Panc1 (cell line): ENCODE results near the gene PBRM1. TPM values are rescaled to one million over a fixed set of nuclear protein-coding genes. Genes with fewer than 3 reads are reported as not detected.

Source experiments
- ATAC-seq: fragments of 200-7000 bp; cut with Tn5 transposase; 2 replicates; pipeline ENCODE4 v1.9.1; 2020; ENCODE audit warnings: mild to moderate bottlenecking, moderate library complexity
- BruUV-seq: library from RNA; stranded (reverse); fragments of 400-500 nt; replicated peaks from 2 replicates; lab custom pipeline; 2021; lab: Mats Ljungman, UMichigan
- CTCF ChIA-PET: fragments of 300-600 bp; sonication (Branson Sonifier 250); formaldehyde crosslinking; loops from one replicate; lab custom pipeline; 2022; ENCODE audit warnings: antibody characterized with exemption; lab: Charles Lee
- POLR2A ChIA-PET: fragments of 300-600 bp; sonication (Branson Sonifier 250); formaldehyde crosslinking; loops from one replicate; lab custom pipeline; 2022; ENCODE audit warnings: antibody characterized with exemption; lab: Charles Lee
- DNase-seq: peaks from one replicate; pipeline ENCODE4 v3.0.0-alpha.2; 2010; ENCODE audit warnings: low read depth, low spot score
- H3K27ac ChIP-seq: 2 replicates; pipeline ENCODE4 v1.5.1; 2011; ENCODE audit warnings: mild to moderate bottlenecking, low read length, inconsistent platforms
- H3K27me3 ChIP-seq: fragments of 200-500 bp; sonication (Bioruptor generic); 2 replicates; pipeline ENCODE4 v1.6.0; 2014; ENCODE audit warnings: low read length, inconsistent platforms; ENCODE audit not compliant: control insufficient read depth, insufficient read depth
- H3K36me3 ChIP-seq: fragments of 200-500 bp; sonication (Bioruptor generic); 2 replicates; pipeline ENCODE4 v1.5.1; 2014; ENCODE audit warnings: inconsistent platforms, mild to moderate bottlenecking, low read length, moderate library complexity; ENCODE audit not compliant: control insufficient read depth, insufficient read depth
- H3K4me1 ChIP-seq: 2 replicates; pipeline ENCODE4 v1.5.1; 2011; ENCODE audit warnings: inconsistent platforms, mild to moderate bottlenecking, low read length, moderate library complexity; ENCODE audit not compliant: control insufficient read depth, insufficient read depth
- H3K4me3 ChIP-seq, 2 experiments: 2 replicates each; pipeline ENCODE4 v1.5.1; 2011 to 2012; ENCODE audit warnings: low read depth in 2 of 2, low read length in 2 of 2, mild to moderate bottlenecking in 2 of 2, inconsistent platforms in 1 of 2, moderate library complexity in 1 of 2
- H3K9me3 ChIP-seq: fragments of 200-500 bp; sonication (Bioruptor generic); 2 replicates; pipeline ENCODE4 v1.5.1; 2014; ENCODE audit warnings: low read depth, mild to moderate bottlenecking, inconsistent platforms, low read length, moderate library complexity; ENCODE audit not compliant: control insufficient read depth, insufficient read depth
- POLR2AphosphoS5 ChIP-seq: IDR thresholded peaks from 2 replicates; pipeline ENCODE4 v1.6.1; 2012; ENCODE audit warnings: mild to moderate bottlenecking, low read depth, low read length, moderate library complexity
- SIN3A ChIP-seq: IDR thresholded peaks from 2 replicates; pipeline ENCODE4 v1.6.1; 2012; ENCODE audit warnings: low read depth, mild to moderate bottlenecking, low read length, moderate library complexity, borderline replicate concordance; ENCODE audit not compliant: insufficient read depth
- TCF7L2 ChIP-seq: IDR thresholded peaks from 2 replicates; pipeline ENCODE4 v1.6.1; 2011; ENCODE audit warnings: mild to moderate bottlenecking, low read depth, low read length, inconsistent platforms
- in situ Hi-C: cut with HindIII; loops from 2 replicates; pipeline ENCODE4 v1.10.0; 2016; ENCODE audit warnings: low sequenced_read_pairs, low pct_unique_long_range_greater_than_20kb
- intact Hi-C: fragments of 100-400 bp; cut with micrococcal nuclease; formaldehyde crosslinking; loops from one replicate; pipeline ENCODE4 v1.10.0; 2022; ENCODE audit not compliant: unreplicated experiment
- total RNA-seq: library from RNA; stranded (reverse); gene quantifications from one replicate; pipeline ENCODE4 v1.2.1, GENCODE V29; 2021; ENCODE audit not compliant: unreplicated experiment
- TF ChIP-seq, protein P1 (sequence below), 2 experiments: IDR thresholded peaks; 2 replicates each; pipeline ENCODE4 v1.6.1; 2011 to 2012; ENCODE audit warnings: low read depth in 2 of 2, control low read depth in 1 of 2, low read length in 1 of 2, mild to moderate bottlenecking in 1 of 2, moderate library complexity in 1 of 2; ENCODE audit not compliant: insufficient read depth in 1 of 2
- TF ChIP-seq, protein P2 (sequence below): fragments of 450-650 bp; IDR thresholded peaks from 2 replicates; pipeline ENCODE4 v1.5.1; 2017; ENCODE audit warnings: mild to moderate bottlenecking

Gene PBRM1
- total RNA-seq, 1 experiment from 2014 or later: 43.5 TPM

- Histone ChIP-seq H3K4me3 (no peak overlapping the region), H3K36me3 (no peaks in the 10 kb centered on the region), H3K27me3 (no peaks in the 10 kb centered on the region), H3K4me1 (no peaks in the 10 kb centered on the region), H3K9me3 (no peaks in the 10 kb centered on the region), H3K27ac (no peak overlapping the region)
- ChIA-PET POLR2A (no interaction called here), CTCF (no interaction called here)
- in situ Hi-C loops (no loop called here), intact Hi-C loops (no loop called here)
- DNase-seq: no peak
- no TSS peak for BruUV-seq
- TF ChIP-seq SIN3A: no peak
- TF ChIP-seq, protein P1, sequence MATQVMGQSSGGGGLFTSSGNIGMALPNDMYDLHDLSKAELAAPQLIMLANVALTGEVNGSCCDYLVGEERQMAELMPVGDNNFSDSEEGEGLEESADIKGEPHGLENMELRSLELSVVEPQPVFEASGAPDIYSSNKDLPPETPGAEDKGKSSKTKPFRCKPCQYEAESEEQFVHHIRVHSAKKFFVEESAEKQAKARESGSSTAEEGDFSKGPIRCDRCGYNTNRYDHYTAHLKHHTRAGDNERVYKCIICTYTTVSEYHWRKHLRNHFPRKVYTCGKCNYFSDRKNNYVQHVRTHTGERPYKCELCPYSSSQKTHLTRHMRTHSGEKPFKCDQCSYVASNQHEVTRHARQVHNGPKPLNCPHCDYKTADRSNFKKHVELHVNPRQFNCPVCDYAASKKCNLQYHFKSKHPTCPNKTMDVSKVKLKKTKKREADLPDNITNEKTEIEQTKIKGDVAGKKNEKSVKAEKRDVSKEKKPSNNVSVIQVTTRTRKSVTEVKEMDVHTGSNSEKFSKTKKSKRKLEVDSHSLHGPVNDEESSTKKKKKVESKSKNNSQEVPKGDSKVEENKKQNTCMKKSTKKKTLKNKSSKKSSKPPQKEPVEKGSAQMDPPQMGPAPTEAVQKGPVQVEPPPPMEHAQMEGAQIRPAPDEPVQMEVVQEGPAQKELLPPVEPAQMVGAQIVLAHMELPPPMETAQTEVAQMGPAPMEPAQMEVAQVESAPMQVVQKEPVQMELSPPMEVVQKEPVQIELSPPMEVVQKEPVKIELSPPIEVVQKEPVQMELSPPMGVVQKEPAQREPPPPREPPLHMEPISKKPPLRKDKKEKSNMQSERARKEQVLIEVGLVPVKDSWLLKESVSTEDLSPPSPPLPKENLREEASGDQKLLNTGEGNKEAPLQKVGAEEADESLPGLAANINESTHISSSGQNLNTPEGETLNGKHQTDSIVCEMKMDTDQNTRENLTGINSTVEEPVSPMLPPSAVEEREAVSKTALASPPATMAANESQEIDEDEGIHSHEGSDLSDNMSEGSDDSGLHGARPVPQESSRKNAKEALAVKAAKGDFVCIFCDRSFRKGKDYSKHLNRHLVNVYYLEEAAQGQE (IDR thresholded peaks at IDR 0.05; ENCODE audit: insufficient read depth in 1 of 2, low read depth in 2 of 2, low read length in 1 of 2): no peak
- TF ChIP-seq, protein P2, sequence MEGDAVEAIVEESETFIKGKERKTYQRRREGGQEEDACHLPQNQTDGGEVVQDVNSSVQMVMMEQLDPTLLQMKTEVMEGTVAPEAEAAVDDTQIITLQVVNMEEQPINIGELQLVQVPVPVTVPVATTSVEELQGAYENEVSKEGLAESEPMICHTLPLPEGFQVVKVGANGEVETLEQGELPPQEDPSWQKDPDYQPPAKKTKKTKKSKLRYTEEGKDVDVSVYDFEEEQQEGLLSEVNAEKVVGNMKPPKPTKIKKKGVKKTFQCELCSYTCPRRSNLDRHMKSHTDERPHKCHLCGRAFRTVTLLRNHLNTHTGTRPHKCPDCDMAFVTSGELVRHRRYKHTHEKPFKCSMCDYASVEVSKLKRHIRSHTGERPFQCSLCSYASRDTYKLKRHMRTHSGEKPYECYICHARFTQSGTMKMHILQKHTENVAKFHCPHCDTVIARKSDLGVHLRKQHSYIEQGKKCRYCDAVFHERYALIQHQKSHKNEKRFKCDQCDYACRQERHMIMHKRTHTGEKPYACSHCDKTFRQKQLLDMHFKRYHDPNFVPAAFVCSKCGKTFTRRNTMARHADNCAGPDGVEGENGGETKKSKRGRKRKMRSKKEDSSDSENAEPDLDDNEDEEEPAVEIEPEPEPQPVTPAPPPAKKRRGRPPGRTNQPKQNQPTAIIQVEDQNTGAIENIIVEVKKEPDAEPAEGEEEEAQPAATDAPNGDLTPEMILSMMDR: no peak
- TF ChIP-seq TCF7L2: no peak
- TF ChIP-seq POLR2AphosphoS5: no peak
- no peak for ATAC-seq
Measured at GRCh38 chr3:52502001-52502400, 183.7 kb downstream of the PBRM1 start.

- no peak overlapping the region for H3K4me3 ChIP-seq
- H3K36me3 ChIP-seq: no peaks in the 10 kb centered on the region
- in situ Hi-C loops: no loop called here
- DNase-seq: no peak
- TF ChIP-seq TCF7L2 (no peak), SIN3A (no peak), POLR2AphosphoS5 (no peak)
- TF ChIP-seq, protein P2: no peak
- TF ChIP-seq, protein P1 (IDR thresholded peaks at IDR 0.05; ENCODE audit: insufficient read depth in 1 of 2, low read depth in 2 of 2, low read length in 1 of 2): no peak
- intact Hi-C loops: no loop called here
- H3K9me3 ChIP-seq: no peaks in the 10 kb centered on the region
- H3K27me3 ChIP-seq: no peaks in the 10 kb centered on the region
- no peak overlapping the region for H3K27ac ChIP-seq
- ChIA-PET POLR2A (no interaction called here), CTCF (no interaction called here)
- no TSS peak for BruUV-seq
- no peak for ATAC-seq
- H3K4me1 ChIP-seq: no peaks in the 10 kb centered on the region
Measured at GRCh38 chr3:52501046-52501445, 184.7 kb downstream of the PBRM1 start.
